Globus pallidus (tissue), 1 donor: ENCODE data around the gene RBMS3.

Source experiments
- DNase-seq: peaks from one replicate; pipeline ENCODE4 v3.0.0-alpha.2; 2015; ENCODE audit warnings: low spot score

RBMS3 gene

GRCh38 chr3:29277249-29277648, 3.6 kb upstream of the RBMS3 start:
- no peak for DNase-seq

- DNase-seq, result no peak
Observed at GRCh38 chr3:29279286-29279685, 1.6 kb upstream of the RBMS3 start.

GRCh38 chr3:29279806-29280205, 1.1 kb upstream of the RBMS3 start:
- peak; percentile 17 for DNase-seq

- DNase-seq, result no peak
Observed at GRCh38 chr3:29281094-29281343, 148 bp downstream of the RBMS3 start.

- no peak for DNase-seq
Observed at GRCh38 chr3:29281344-29282241, 722 bp downstream of the RBMS3 start.

- no peak for DNase-seq
Observed at GRCh38 chr3:29282427-29283230, 1.8 kb downstream of the RBMS3 start.

GRCh38 chr3:29283231-29284119, 2.6 kb downstream of the RBMS3 start:
- DNase-seq, result no peak

DNA sequence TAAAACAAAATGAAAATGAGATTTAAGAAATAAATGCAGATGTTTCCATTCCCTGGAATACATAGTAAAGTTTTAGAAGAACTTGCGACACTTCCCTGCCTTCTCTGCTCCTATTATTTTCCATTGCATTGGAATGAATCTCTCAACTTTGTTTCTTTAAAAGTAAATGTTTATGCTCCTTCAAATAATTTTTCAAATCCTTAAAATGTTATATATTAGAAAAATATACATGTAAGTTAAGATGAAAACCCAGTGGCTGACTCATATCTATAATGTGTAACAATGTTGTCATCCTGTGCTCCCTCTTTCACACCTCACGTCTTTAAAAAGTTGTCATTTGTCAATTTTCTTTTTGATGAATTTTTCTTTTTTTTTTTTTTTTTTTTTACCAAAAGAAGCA, 3.6 kb downstream of the RBMS3 start:
- DNase-seq, result no peak

- DNase-seq, result no peak
Observed at GRCh38 chr3:29285471-29286071, 4.7 kb downstream of the RBMS3 start.

DNA sequence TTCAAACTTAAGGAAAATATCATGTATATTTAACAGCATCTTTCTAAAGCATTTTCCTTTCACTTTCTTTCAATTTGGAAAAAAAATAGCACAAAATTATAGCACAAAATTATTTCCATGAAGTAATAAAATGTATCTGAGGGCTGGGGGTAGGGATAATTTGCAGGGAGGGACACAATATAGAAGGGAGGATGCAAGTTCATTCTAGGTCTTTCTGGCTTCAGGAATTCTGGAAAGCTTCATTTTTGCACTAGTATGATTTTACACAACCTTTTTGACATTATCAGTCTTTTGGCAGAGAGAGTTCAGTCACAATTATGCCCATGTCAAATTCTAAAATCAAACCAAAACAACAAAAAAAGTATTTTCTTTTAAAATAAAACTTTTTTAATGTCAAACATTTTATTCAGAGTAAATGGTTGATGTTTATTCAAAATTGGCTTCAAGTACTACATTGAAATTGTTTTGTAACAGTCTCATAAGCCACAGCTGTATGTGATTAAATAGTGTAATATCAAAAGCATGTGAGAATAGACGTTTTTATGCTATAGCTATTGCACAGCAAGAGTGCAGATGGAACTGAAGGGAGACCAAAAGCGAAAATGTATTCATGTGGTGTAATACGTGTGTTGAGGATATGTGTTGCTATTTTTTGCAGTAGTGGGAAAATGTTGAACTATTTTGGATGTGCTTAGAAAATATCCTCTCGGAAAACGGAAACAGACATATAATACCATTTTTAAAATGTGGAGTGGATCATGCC, 5.8 kb downstream of the RBMS3 start:
- DNase-seq, result no peak

GRCh38 chr3:29290596-29290995, 9.7 kb downstream of the RBMS3 start:
- no peak for DNase-seq

GRCh38 chr3:29291260-29291981, 10.6 kb downstream of the RBMS3 start:
- DNase-seq, result no peak

DNA sequence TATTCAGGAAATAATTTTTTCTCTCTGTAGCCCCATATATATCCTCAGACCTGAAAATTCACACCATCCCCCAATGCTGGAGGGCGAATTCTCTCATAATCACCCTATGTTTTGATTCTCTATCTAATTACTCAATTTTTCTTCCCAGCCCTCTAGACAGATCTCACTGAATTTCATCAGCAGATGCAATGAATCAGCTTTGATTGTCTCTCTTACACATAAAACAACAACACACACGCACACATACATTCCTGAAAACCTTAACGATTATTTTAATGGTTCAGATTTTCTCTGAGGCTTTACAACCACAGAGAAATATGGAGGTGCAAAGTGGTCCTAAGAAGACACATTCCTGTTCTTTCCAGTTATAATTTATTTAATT, 11.1 kb downstream of the RBMS3 start:
- DNase-seq, result no peak

GRCh38 chr3:29293421-29293820, 12.6 kb downstream of the RBMS3 start:
- no peak for DNase-seq

DNA sequence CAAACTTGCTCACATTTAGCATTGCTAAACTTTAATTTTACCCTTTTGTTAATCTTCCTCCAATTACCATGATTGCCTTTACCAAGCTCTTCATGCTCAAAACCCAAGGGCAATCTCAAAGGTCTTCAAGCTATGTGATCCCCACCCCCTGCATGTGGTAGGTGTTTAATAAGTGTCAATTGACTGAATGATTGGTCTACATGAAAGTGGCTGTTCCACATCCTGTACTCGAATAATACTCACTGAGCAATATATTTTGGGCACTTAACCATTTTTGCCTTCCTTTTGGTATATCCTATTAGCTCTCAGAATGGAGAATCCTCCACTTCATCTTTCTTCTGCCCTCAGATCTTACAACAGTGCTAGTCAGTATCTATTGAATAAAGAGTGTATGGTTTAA, 17.1 kb downstream of the RBMS3 start:
- DNase-seq, result no peak

- DNase-seq, result no peak
Observed at GRCh38 chr3:29301332-29302019, 20.6 kb downstream of the RBMS3 start.

GRCh38 chr3:29302619-29303018, 21.7 kb downstream of the RBMS3 start:
- no peak for DNase-seq

- no peak for DNase-seq
Observed at GRCh38 chr3:29307295-29307694, 26.4 kb downstream of the RBMS3 start.

DNA sequence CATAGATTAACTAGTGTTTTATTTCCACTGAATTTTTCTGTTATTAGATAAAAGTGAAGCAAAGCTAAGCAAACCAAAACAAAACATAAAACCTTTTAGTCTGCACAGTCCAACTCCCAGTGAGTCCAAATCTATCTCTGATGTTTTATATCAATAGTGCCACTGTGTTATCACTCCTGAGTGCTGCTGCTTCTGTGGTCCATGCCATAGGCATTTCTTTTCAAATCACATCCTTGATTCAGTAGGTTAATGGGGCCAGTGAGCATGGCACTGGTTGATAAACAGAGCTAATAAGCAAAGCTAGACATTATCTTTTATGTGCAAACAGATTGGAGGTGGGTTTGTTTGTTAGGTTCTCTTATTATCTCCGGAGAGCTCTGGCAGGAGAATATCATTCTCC, 30.0 kb downstream of the RBMS3 start:
- no peak for DNase-seq

- no peak for DNase-seq
Observed at GRCh38 chr3:29311795-29312194, 30.9 kb downstream of the RBMS3 start.
